Ammon's horn (tissue), 1 donor: ENCODE results near the gene TRAPPC2L.
"Not testable (repeated sequence)": the region's sequence is repeated elsewhere in the genome, so short reads cannot be mapped to it uniquely, and the experiment has no call there.

ENCODE experiments used
- DNase-seq: peaks from one replicate; pipeline ENCODE4 v3.0.0-alpha.2; 2016; ENCODE audit warnings: low spot score

The TRAPPC2L gene

GRCh38 chr16:88893127-88893968, 36.4 kb downstream of the TRAPPC2L start:
- no peak for DNase-seq

GRCh38 chr16:88894266-88894665, 37.3 kb downstream of the TRAPPC2L start:
- not testable (repeated sequence) for DNase-seq

- DNase-seq, result no peak
Measured at GRCh38 chr16:88894681-88895300, 37.9 kb downstream of the TRAPPC2L start.

GRCh38 chr16:88895335-88895734, 38.4 kb downstream of the TRAPPC2L start:
- DNase-seq, result no peak

- DNase-seq, result no peak
Measured at GRCh38 chr16:88896238-88897070, 39.5 kb downstream of the TRAPPC2L start.

GRCh38 chr16:88897696-88898425, 40.9 kb downstream of the TRAPPC2L start:
- no peak for DNase-seq

- no peak for DNase-seq
Measured at GRCh38 chr16:88899901-88900661, 43.2 kb downstream of the TRAPPC2L start.

- DNase-seq, result no peak
Measured at GRCh38 chr16:88900662-88901052, 43.7 kb downstream of the TRAPPC2L start.

- DNase-seq, result no peak
Measured at GRCh38 chr16:88901718-88902337, 44.9 kb downstream of the TRAPPC2L start.

GRCh38 chr16:88902744-88903143, 45.8 kb downstream of the TRAPPC2L start:
- no peak for DNase-seq

GRCh38 chr16:88903267-88903666, 46.3 kb downstream of the TRAPPC2L start:
- no peak for DNase-seq

- DNase-seq, result no peak
Measured at GRCh38 chr16:88904676-88905365, 47.9 kb downstream of the TRAPPC2L start.

GRCh38 chr16:88905563-88905962, 48.6 kb downstream of the TRAPPC2L start:
- no peak for DNase-seq

GRCh38 chr16:88906020-88906419, 49.1 kb downstream of the TRAPPC2L start:
- DNase-seq, result no peak

- DNase-seq, result no peak
Measured at GRCh38 chr16:88906535-88907105, 49.7 kb downstream of the TRAPPC2L start.

GRCh38 chr16:88907768-88908167, 50.8 kb downstream of the TRAPPC2L start:
- DNase-seq, result no peak

GRCh38 chr16:88908307-88908706, 51.4 kb downstream of the TRAPPC2L start:
- DNase-seq, result no peak

- no peak for DNase-seq
Measured at GRCh38 chr16:88909431-88910210, 52.7 kb downstream of the TRAPPC2L start.
